ENCODE data around the gene CACFD1.

Gene CACFD1

DNA sequence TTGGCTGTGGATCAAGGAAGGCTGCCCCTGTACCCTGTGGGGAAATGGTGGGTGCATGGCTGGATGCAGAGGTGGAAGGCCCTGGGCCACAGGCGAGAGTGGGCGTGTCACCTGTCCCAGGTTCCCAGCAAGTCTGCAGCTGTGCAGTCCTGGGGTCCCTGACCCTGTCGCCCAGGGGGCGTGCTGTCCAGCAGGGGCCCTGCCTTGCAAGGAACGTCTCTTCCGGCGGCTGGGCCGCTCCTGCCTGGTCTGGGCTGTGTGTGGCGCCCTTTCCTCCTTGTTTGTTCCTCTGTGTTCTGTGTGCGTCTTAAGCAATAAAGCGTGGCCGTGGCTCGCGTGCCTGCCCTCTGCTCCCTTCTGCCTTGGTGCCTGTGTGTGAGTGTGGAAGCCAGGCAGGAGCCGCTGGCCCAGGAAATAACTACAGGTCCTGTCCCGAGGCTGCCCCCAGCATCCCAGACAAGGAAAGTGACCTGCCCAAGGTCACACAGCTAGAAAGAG, 10.7 kb downstream of the CACFD1 start:
- TF ChIP-seq ZFP3 (CRISPR knock-in tag; IDR thresholded peaks at IDR 0.05) (no peak), RARB (CRISPR knock-in tag; IDR thresholded peaks at IDR 0.05) (no peak), GLIS3 (CRISPR knock-in tag; IDR thresholded peaks at IDR 0.05) (no peak), ZNF565 (CRISPR knock-in tag; conservative IDR thresholded peaks at IDR 0.05; ENCODE audit: low read depth) (no peak), ESRRG (CRISPR knock-in tag; IDR thresholded peaks at IDR 0.05) (no peak), ISL1 (CRISPR knock-in tag; IDR thresholded peaks at IDR 0.05) (no peak), PPARA (CRISPR knock-in tag; IDR thresholded peaks at IDR 0.05; ENCODE audit: borderline replicate concordance) (no peak), PATZ1 (CRISPR knock-in tag; IDR thresholded peaks at IDR 0.05; ENCODE audit: borderline replicate concordance) (no peak), TCF4 (CRISPR knock-in tag; IDR thresholded peaks at IDR 0.05; ENCODE audit: borderline replicate concordance) (no peak), CSDC2 (CRISPR knock-in tag; IDR thresholded peaks at IDR 0.05) (no peak)
- TF ChIP-seq, protein P1, sequence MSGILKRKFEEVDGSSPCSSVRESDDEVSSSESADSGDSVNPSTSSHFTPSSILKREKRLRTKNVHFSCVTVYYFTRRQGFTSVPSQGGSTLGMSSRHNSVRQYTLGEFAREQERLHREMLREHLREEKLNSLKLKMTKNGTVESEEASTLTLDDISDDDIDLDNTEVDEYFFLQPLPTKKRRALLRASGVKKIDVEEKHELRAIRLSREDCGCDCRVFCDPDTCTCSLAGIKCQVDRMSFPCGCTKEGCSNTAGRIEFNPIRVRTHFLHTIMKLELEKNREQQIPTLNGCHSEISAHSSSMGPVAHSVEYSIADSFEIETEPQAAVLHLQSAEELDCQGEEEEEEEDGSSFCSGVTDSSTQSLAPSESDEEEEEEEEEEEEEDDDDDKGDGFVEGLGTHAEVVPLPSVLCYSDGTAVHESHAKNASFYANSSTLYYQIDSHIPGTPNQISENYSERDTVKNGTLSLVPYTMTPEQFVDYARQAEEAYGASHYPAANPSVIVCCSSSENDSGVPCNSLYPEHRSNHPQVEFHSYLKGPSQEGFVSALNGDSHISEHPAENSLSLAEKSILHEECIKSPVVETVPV (CRISPR knock-in tag; IDR thresholded peaks at IDR 0.05) = no peak
- TF ChIP-seq, protein P2, sequence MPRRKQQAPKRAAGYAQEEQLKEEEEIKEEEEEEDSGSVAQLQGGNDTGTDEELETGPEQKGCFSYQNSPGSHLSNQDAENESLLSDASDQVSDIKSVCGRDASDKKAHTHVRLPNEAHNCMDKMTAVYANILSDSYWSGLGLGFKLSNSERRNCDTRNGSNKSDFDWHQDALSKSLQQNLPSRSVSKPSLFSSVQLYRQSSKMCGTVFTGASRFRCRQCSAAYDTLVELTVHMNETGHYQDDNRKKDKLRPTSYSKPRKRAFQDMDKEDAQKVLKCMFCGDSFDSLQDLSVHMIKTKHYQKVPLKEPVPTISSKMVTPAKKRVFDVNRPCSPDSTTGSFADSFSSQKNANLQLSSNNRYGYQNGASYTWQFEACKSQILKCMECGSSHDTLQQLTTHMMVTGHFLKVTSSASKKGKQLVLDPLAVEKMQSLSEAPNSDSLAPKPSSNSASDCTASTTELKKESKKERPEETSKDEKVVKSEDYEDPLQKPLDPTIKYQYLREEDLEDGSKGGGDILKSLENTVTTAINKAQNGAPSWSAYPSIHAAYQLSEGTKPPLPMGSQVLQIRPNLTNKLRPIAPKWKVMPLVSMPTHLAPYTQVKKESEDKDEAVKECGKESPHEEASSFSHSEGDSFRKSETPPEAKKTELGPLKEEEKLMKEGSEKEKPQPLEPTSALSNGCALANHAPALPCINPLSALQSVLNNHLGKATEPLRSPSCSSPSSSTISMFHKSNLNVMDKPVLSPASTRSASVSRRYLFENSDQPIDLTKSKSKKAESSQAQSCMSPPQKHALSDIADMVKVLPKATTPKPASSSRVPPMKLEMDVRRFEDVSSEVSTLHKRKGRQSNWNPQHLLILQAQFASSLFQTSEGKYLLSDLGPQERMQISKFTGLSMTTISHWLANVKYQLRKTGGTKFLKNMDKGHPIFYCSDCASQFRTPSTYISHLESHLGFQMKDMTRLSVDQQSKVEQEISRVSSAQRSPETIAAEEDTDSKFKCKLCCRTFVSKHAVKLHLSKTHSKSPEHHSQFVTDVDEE (CRISPR knock-in tag; IDR thresholded peaks at IDR 0.05) = no peak
- 0 out of 3 replicates have a peak, but pooled peaks have one; percentile 2 for ATAC-seq

- no peak for TF ChIP-seq ZC3H10 (CRISPR knock-in tag; IDR thresholded peaks at IDR 0.05)
- no peak for ATAC-seq
Observed at GRCh38 chr9:133470988-133471387, 11.2 kb downstream of the CACFD1 start.

DNA sequence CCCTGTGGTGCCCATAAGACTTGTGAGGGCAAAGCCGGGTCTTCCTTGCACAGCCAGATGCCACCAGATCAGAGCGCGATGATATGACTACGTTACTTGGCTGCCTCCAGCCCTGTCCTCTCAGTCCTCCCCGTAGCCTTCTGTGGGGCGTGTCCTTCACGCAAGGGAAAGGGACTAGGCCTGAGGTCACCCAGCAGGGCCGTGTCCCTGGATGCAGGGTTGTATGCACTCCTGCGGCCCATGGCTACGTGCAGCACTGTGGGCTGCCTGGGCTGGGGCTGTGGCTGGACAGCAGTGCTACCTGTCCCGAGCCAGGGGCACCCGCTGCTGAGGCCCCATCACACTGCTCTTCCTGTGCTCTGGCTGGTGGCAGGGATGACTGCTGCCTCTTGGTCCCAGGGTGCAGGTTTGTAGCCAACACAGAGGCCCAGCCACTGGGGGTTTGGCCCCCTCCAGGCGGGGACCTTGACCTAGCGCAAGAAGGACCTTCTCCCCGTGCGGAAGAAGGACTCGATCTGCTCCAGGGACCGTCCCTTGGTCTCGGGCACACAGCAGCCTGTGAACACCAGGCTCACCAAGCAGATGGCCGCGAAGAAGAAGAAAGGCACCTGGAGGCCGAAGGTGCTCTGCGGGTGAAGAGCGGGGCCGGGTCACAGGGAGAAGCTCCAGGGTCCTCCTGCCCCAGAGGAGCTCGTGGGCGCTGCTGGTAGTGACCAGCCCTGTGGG, 11.9 kb downstream of the CACFD1 start:
- TF ChIP-seq ZC3H10 (CRISPR knock-in tag; IDR thresholded peaks at IDR 0.05) = no peak
- TF ChIP-seq ZNF8 (CRISPR knock-in tag; IDR thresholded peaks at IDR 0.05) = no peak
- TF ChIP-seq GLIS3 (CRISPR knock-in tag; IDR thresholded peaks at IDR 0.05) = no peak
- TF ChIP-seq, protein P2 (CRISPR knock-in tag; IDR thresholded peaks at IDR 0.05) = no peak
- no peak for TF ChIP-seq PATZ1 (CRISPR knock-in tag; IDR thresholded peaks at IDR 0.05; ENCODE audit: borderline replicate concordance)
- TF ChIP-seq, protein P3, sequence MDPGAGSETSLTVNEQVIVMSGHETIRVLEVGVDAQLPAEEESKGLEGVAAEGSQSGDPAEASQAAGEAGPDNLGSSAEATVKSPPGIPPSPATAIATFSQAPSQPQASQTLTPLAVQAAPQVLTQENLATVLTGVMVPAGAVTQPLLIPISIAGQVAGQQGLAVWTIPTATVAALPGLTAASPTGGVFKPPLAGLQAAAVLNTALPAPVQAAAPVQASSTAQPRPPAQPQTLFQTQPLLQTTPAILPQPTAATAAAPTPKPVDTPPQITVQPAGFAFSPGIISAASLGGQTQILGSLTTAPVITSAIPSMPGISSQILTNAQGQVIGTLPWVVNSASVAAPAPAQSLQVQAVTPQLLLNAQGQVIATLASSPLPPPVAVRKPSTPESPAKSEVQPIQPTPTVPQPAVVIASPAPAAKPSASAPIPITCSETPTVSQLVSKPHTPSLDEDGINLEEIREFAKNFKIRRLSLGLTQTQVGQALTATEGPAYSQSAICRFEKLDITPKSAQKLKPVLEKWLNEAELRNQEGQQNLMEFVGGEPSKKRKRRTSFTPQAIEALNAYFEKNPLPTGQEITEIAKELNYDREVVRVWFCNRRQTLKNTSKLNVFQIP (CRISPR knock-in tag; IDR thresholded peaks at IDR 0.05; ENCODE audit: borderline replicate concordance, low read depth) = no peak
- TF ChIP-seq TOX (CRISPR knock-in tag; IDR thresholded peaks at IDR 0.05; ENCODE audit: borderline replicate concordance) = no peak
- no peak for TF ChIP-seq CSDC2 (CRISPR knock-in tag; IDR thresholded peaks at IDR 0.05)
- no peak for TF ChIP-seq OSR1 (CRISPR knock-in tag; IDR thresholded peaks at IDR 0.05)
- TF ChIP-seq ISL1 (CRISPR knock-in tag; IDR thresholded peaks at IDR 0.05) = no peak
- ATAC-seq = no peak

All from SK-N-SH treated with all-trans-retinoic acid at 6 μM for 48 hours (cell line).